ENCODE measurements around the gene DOCK3. TPM values are rescaled to one million over a fixed set of nuclear protein-coding genes. Genes with fewer than 3 reads are reported as not detected.
"Not testable (repeated sequence)": the region's sequence is repeated elsewhere in the genome, so short reads cannot be mapped to it uniquely, and the experiment has no call there.

Gene DOCK3
- total RNA-seq, 2 experiments from 2014 or later, result 1.00 to 1.1 TPM

- Mint-ChIP-seq H3K4me1 (peaks cover 33% of the 10 kb centered on the region), H3K4me3 (no peak overlapping the region), H3K27ac (peak overlapping the region; percentile 96), H3K9me3 (peaks cover 29% of the 10 kb centered on the region), H3K36me3 (ENCODE audit: low read depth) (peaks cover 26% of the 10 kb centered on the region), H3K27me3 (peaks cover 6% of the 10 kb centered on the region)
- CTCF ChIA-PET, result no interaction called here
- POLR2A ChIA-PET, result no interaction called here
- DNase-seq, result no peak
These were observed 349.4 kb downstream of the DOCK3 start for GRCh38 chr3:51024121-51024520.

GRCh38 chr3:51024765-51025632 is 350.3 kb downstream of the DOCK3 start:
- H3K27ac Mint-ChIP-seq, result peak overlapping the region; percentile 96
- H3K36me3 Mint-ChIP-seq (ENCODE audit: low read depth), result peaks cover 26% of the 10 kb centered on the region
- peaks cover 4% of the 10 kb centered on the region for H3K27me3 Mint-ChIP-seq
- POLR2A ChIA-PET, result interaction anchor here (0.6 kb wide), 1 partner anchor 77 kb away, joined by 6 read pairs; no protein-coding TSS in a partner anchor
- H3K4me3 Mint-ChIP-seq, result peak overlapping the region; percentile 51
- H3K9me3 Mint-ChIP-seq, result peaks cover 26% of the 10 kb centered on the region
- peak; percentile 86 for DNase-seq
- CTCF ChIA-PET, result interaction anchor here (0.6 to 1.0 kb wide), 2 partner anchors 9 to 19 kb away, joined by 3 read pairs; no protein-coding TSS in a partner anchor
- H3K4me1 Mint-ChIP-seq, result peaks cover 33% of the 10 kb centered on the region

- no peak overlapping the region for H3K27ac Mint-ChIP-seq
- peaks cover 17% of the 10 kb centered on the region for H3K36me3 Mint-ChIP-seq (ENCODE audit: low read depth)
- no peak overlapping the region for H3K4me3 Mint-ChIP-seq
- peaks cover 5% of the 10 kb centered on the region for H3K4me1 Mint-ChIP-seq
- POLR2A ChIA-PET, result no interaction called here
- H3K9me3 Mint-ChIP-seq, result peaks cover 18% of the 10 kb centered on the region
- DNase-seq, result no peak
- CTCF ChIA-PET, result interaction anchor here (0.9 kb wide), 1 partner anchor 415 kb away, joined by 3 read pairs; no protein-coding TSS in a partner anchor
- peaks cover under 1% of the 10 kb centered on the region for H3K27me3 Mint-ChIP-seq
These were observed 356.9 kb downstream of the DOCK3 start for GRCh38 chr3:51031666-51032065.

- Mint-ChIP-seq H3K4me1 (no peaks in the 10 kb centered on the region), H3K9me3 (peaks cover 6% of the 10 kb centered on the region), H3K27me3 (peaks cover 2% of the 10 kb centered on the region), H3K4me3 (no peak overlapping the region), H3K27ac (no peak overlapping the region), H3K36me3 (ENCODE audit: low read depth) (peaks cover 1% of the 10 kb centered on the region)
- POLR2A ChIA-PET, result no interaction called here
- DNase-seq, result no peak
- CTCF ChIA-PET, result no interaction called here
These were observed 360.9 kb downstream of the DOCK3 start for GRCh38 chr3:51035630-51036029.

- H3K4me3 Mint-ChIP-seq, result no peak overlapping the region
- no peak overlapping the region for H3K27ac Mint-ChIP-seq
- POLR2A ChIA-PET, result no interaction called here
These were observed 370.3 kb downstream of the DOCK3 start for GRCh38 chr3:51044982-51045381.

GRCh38 chr3:51052562-51052961 is 377.8 kb downstream of the DOCK3 start:
- ChIA-PET CTCF (interaction anchor here (0.7 to 1.0 kb wide), 2 partner anchors 10 to 267 kb away, joined by 3 read pairs; no protein-coding TSS in a partner anchor), POLR2A (no interaction called here)
- Mint-ChIP-seq H3K27ac (no peak overlapping the region), H3K9me3 (no peaks in the 10 kb centered on the region), H3K36me3 (ENCODE audit: low read depth) (no peaks in the 10 kb centered on the region), H3K27me3 (peaks cover 3% of the 10 kb centered on the region), H3K4me3 (no peak overlapping the region), H3K4me1 (no peaks in the 10 kb centered on the region)
- DNase-seq, result no peak

More at GRCh38 chr3:51044982-51045381, 370.3 kb downstream of the DOCK3 start:
- no peaks in the 10 kb centered on the region for H3K36me3 Mint-ChIP-seq (ENCODE audit: low read depth)
- no peaks in the 10 kb centered on the region for H3K27me3 Mint-ChIP-seq
- CTCF ChIA-PET, result interaction anchor here (0.7 to 1.6 kb wide), 2 partner anchors 17 to 54 kb away, joined by 3 to 4 read pairs; no protein-coding TSS in a partner anchor
- DNase-seq, result no peak
- H3K4me1 Mint-ChIP-seq, result peaks cover 3% of the 10 kb centered on the region
- H3K9me3 Mint-ChIP-seq, result no peaks in the 10 kb centered on the region

- H3K36me3 Mint-ChIP-seq (ENCODE audit: low read depth), result no peaks in the 10 kb centered on the region
- ChIA-PET POLR2A (no interaction called here), CTCF (no interaction called here)
- no peak overlapping the region for H3K27ac Mint-ChIP-seq
- peaks cover 3% of the 10 kb centered on the region for H3K27me3 Mint-ChIP-seq
- H3K4me1 Mint-ChIP-seq, result no peaks in the 10 kb centered on the region
- no peak overlapping the region for H3K4me3 Mint-ChIP-seq
- H3K9me3 Mint-ChIP-seq, result no peaks in the 10 kb centered on the region
- no peak for DNase-seq
These were observed 382.4 kb downstream of the DOCK3 start for GRCh38 chr3:51057121-51057520.

- Mint-ChIP-seq H3K4me1 (no peaks in the 10 kb centered on the region), H3K36me3 (ENCODE audit: low read depth) (no peaks in the 10 kb centered on the region), H3K27ac (no peak overlapping the region), H3K4me3 (no peak overlapping the region), H3K9me3 (no peaks in the 10 kb centered on the region), H3K27me3 (peaks cover 5% of the 10 kb centered on the region)
- no peak for DNase-seq
- ChIA-PET CTCF (interaction anchor here (0.9 kb wide), 1 partner anchor 10 kb away, joined by 3 read pairs; no protein-coding TSS in a partner anchor), POLR2A (no interaction called here)
These were observed 388.3 kb downstream of the DOCK3 start for GRCh38 chr3:51063053-51063452.

- H3K4me3 Mint-ChIP-seq, result no peak overlapping the region
- no peaks in the 10 kb centered on the region for H3K4me1 Mint-ChIP-seq
- ChIA-PET POLR2A (no interaction called here), CTCF (no interaction called here)
- H3K27ac Mint-ChIP-seq, result no peak overlapping the region
- DNase-seq, result no peak
- no peaks in the 10 kb centered on the region for H3K27me3 Mint-ChIP-seq
- H3K9me3 Mint-ChIP-seq, result no peaks in the 10 kb centered on the region
- H3K36me3 Mint-ChIP-seq (ENCODE audit: low read depth), result no peaks in the 10 kb centered on the region
These were observed 400.6 kb downstream of the DOCK3 start for GRCh38 chr3:51075221-51075775.

- Mint-ChIP-seq H3K36me3 (ENCODE audit: low read depth) (peaks cover 4% of the 10 kb centered on the region), H3K4me1 (no peaks in the 10 kb centered on the region), H3K27me3 (no peaks in the 10 kb centered on the region), H3K27ac (no peak overlapping the region), H3K9me3 (peaks cover 20% of the 10 kb centered on the region), H3K4me3 (no peak overlapping the region)
- CTCF ChIA-PET, result no interaction called here
- DNase-seq, result no peak
- POLR2A ChIA-PET, result no interaction called here
These were observed 407.6 kb downstream of the DOCK3 start for GRCh38 chr3:51082363-51082762.

GRCh38 chr3:51083490-51083889 is 408.8 kb downstream of the DOCK3 start:
- Mint-ChIP-seq H3K4me3 (no peak overlapping the region), H3K36me3 (ENCODE audit: low read depth) (peaks cover 4% of the 10 kb centered on the region), H3K27me3 (no peaks in the 10 kb centered on the region), H3K9me3 (peaks cover 20% of the 10 kb centered on the region), H3K27ac (no peak overlapping the region), H3K4me1 (no peaks in the 10 kb centered on the region)
- DNase-seq, result no peak
- POLR2A ChIA-PET, result no interaction called here
- CTCF ChIA-PET, result no interaction called here

GRCh38 chr3:51092141-51092540 is 417.4 kb downstream of the DOCK3 start:
- H3K27me3 Mint-ChIP-seq; DNase-seq; H3K4me1 Mint-ChIP-seq; H3K9me3 Mint-ChIP-seq; H3K27ac Mint-ChIP-seq; POLR2A ChIA-PET; H3K4me3 Mint-ChIP-seq; CTCF ChIA-PET; H3K36me3 Mint-ChIP-seq (ENCODE audit: low read depth): not testable (repeated sequence)

GRCh38 chr3:51094838-51095237 is 420.1 kb downstream of the DOCK3 start:
- CTCF ChIA-PET; H3K27me3 Mint-ChIP-seq; POLR2A ChIA-PET; DNase-seq; H3K27ac Mint-ChIP-seq; H3K4me1 Mint-ChIP-seq; H3K36me3 Mint-ChIP-seq (ENCODE audit: low read depth); H3K9me3 Mint-ChIP-seq; H3K4me3 Mint-ChIP-seq: not testable (repeated sequence)
